NCI-H446 (cell line): Measurements from ENCODE around the gene DCP1B.

Experiments
- DNase-seq, 2 experiments: peaks; one replicate each; lab custom pipeline; 2025; lab: John Stamatoyannopoulos, UW

DCP1B gene

GRCh38 chr12:2004113-2004929 is at the start of gene DCP1B:
Gene DCP1B (minus strand): TSS chr12:2004457. CDS start chr12:2004431, 26 bp downstream.
- peak; percentile 89 to 97 for DNase-seq

GRCh38 chr12:2053691-2054090 is 49.4 kb upstream of the DCP1B start:
- DNase-seq: no peak

GRCh38 chr12:2052826-2053678 is 48.8 kb upstream of the DCP1B start, which contains the start of gene CACNA1C:
Gene CACNA1C (plus strand): TSS chr12:2052987. CDS start chr12:2053563, 576 bp downstream.
- DNase-seq: peak; percentile 29 to 64

- no peak for DNase-seq
These were observed 47.7 kb upstream of the DCP1B start for GRCh38 chr12:2051700-2052621.

GRCh38 chr12:2049604-2050540 is 45.6 kb upstream of the DCP1B start:
- DNase-seq: no peak

GRCh38 chr12:2047752-2048151 is 43.5 kb upstream of the DCP1B start:
- DNase-seq: no peak

- no peak for DNase-seq
These were observed 42.7 kb upstream of the DCP1B start for GRCh38 chr12:2046957-2047356.

- no peak for DNase-seq
These were observed 39.9 kb upstream of the DCP1B start for GRCh38 chr12:2044165-2044564.

- DNase-seq: no peak
These were observed 38.8 kb upstream of the DCP1B start for GRCh38 chr12:2043054-2043453.

GRCh38 chr12:2039034-2039433 is 34.8 kb upstream of the DCP1B start:
- no peak for DNase-seq

GRCh38 chr12:2035431-2036055 is 31.3 kb upstream of the DCP1B start:
- DNase-seq: no peak

GRCh38 chr12:2034633-2035430 is 30.6 kb upstream of the DCP1B start:
- peak; percentile 72 to 93 for DNase-seq

- DNase-seq: no peak
These were observed 28.2 kb upstream of the DCP1B start for GRCh38 chr12:2032506-2032905.

- DNase-seq: no peak
These were observed 25.6 kb upstream of the DCP1B start for GRCh38 chr12:2029851-2030250.

- no peak for DNase-seq
These were observed 23.1 kb upstream of the DCP1B start for GRCh38 chr12:2027351-2027750.

GRCh38 chr12:2023365-2023764 is 19.1 kb upstream of the DCP1B start:
- no peak for DNase-seq

GRCh38 chr12:2020511-2020910 is 16.3 kb upstream of the DCP1B start:
- DNase-seq: no peak

GRCh38 chr12:2019126-2019525 is 14.9 kb upstream of the DCP1B start:
- no peak for DNase-seq

GRCh38 chr12:2018391-2018790 is 14.1 kb upstream of the DCP1B start:
- no peak for DNase-seq
